Muscle layer of duodenum (tissue), 2 donors: ENCODE results near the gene TMEM259.

Experiments
- H3K27ac ChIP-seq: one replicate; pipeline ENCODE4 v1.7.0; 2013; ENCODE audit warnings: mild to moderate bottlenecking, low read length
- H3K27me3 ChIP-seq: one replicate; pipeline ENCODE4 v1.7.0; 2013; ENCODE audit warnings: low read depth, mild to moderate bottlenecking, control low read depth, low read length
- H3K36me3 ChIP-seq, 2 donors: one replicate each; pipeline ENCODE4 v1.7.0; 2013; ENCODE audit warnings: low read length in 2 of 2, control low read depth in 1 of 2, mild to moderate bottlenecking in 1 of 2; ENCODE audit not compliant: insufficient read depth in 2 of 2, control insufficient read depth in 1 of 2
- H3K4me1 ChIP-seq, 2 donors: one replicate each; pipeline ENCODE4 v1.7.0; 2013; ENCODE audit warnings: low read length in 2 of 2, mild to moderate bottlenecking in 2 of 2, control low read depth in 1 of 2, moderate library complexity in 1 of 2; ENCODE audit not compliant: insufficient read depth in 2 of 2, control insufficient read depth in 1 of 2
- H3K4me3 ChIP-seq, 2 donors: one replicate each; pipeline ENCODE4 v1.7.0; 2013; ENCODE audit warnings: low read length in 2 of 2, low read depth in 1 of 2, mild to moderate bottlenecking in 1 of 2
- H3K9me3 ChIP-seq, 2 donors: one replicate each; pipeline ENCODE4 v1.7.0; 2013; ENCODE audit warnings: low read length in 2 of 2, control low read depth in 1 of 2, mild to moderate bottlenecking in 1 of 2; ENCODE audit not compliant: control insufficient read depth in 1 of 2
- donor health status: healthy.

TMEM259 gene

DNA sequence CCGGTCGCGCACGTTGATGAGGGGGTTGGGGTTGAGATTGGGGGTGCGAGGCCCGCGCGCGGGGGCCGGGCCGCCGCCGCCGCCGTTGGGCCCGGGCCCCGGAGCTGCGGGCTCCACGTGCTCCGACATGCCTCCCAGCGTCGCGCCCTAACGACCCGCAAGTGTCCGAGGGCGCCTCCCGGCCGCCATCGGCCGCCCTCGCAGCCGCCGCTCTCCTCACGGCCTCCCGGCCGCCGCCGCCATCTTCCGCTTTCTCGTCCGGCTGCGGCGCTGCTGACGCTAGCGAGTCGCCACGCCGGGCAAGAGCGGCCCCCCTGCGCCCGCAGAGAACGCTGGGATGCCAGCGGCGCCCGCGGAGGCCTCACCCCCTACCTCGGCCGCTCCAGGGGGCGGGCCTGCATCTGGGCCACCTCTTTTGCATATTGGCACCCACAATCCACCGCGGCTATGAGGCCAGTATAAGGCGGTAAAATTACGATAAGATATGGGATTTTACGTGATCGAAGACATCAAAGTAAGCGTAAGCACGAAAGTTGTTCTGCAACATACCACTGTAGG is at the start of gene TMEM259:
Gene TMEM259 (minus strand): TSS at position 256 of the 558 bp plus-strand sequence. CDS start 127 bp downstream, at position 129.
- Histone ChIP-seq H3K36me3 (no peaks in the 10 kb centered on the region), H3K9me3 (no peaks in the 10 kb centered on the region), H3K27ac (peak within 1 kb of the TSS; percentile 93), H3K4me3 (peak within 1 kb of the TSS; percentile 83 to 94), H3K4me1 (peaks cover 11 to 46% of the 10 kb centered on the region in 2 donors), H3K27me3 (no peaks in the 10 kb centered on the region)

DNA sequence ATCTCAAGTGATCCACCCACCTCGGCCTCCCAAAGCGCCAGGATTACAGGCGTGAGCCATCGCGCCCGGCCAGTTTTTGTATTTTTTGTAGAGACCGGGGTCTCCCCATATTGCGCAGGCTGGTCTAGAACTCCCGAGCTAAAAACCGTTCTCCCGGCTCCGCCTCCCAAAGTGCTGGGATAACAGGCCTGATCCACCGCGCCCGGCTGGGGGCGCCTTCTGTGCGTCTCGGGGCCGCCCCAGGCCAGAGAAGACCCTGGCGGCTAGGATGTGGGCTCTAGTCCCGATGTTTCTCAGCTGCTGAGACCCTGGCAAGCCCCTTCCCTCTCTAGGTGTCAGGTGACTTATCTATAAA is 49.6 kb upstream of the TMEM259 start:
- H3K9me3 ChIP-seq: no peaks in the 10 kb centered on the region
- no peaks in the 10 kb centered on the region for H3K36me3 ChIP-seq
- H3K27me3 ChIP-seq: peaks cover 22% of the 10 kb centered on the region
- H3K27ac ChIP-seq: no peak overlapping the region
- H3K4me3 ChIP-seq: no peak overlapping the region
- peaks cover under 1 to 32% of the 10 kb centered on the region in 2 donors for H3K4me1 ChIP-seq

DNA sequence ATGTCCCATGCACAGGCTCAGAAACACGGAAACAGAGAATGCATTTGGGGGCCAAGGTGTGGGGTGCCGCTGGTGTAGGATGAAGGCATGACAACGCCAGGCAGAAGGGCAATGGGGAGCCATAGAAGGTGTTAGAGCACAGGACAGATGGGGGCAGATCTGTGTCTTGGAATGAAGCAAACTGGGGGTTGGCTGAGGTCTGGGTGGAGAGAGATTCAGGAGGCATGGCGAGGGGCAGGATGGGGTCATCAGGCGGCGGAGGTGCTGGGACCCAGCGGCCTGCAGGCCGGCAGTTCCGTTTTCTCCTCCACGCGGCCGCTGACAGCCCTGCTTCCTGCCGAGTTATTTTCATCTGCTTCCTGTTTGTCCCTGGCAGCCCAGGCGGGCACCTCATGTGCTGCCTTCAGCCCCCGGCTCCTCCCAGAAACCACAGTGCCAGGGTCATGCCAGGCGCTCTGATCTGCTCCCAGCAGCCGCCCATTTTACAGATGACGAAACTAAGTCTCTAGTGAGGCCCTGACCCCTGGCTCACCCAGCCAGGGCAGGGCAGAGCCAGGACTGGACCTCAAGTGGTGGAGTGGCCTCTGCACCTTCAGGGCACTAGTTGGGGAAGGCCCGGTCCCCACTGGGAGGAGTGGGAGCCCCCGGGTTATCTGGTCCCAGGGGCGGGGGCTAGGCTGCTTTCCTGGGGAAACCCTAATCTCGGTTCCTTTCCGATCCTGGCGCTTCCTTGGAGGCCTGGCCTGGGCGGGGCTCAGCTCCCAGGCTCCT is 48.3 kb upstream of the TMEM259 start:
- H3K27me3 ChIP-seq: peaks cover 26% of the 10 kb centered on the region
- H3K27ac ChIP-seq: no peak overlapping the region
- peak overlapping the region; percentile 39 to 59 for H3K4me3 ChIP-seq
- H3K36me3 ChIP-seq: no peaks in the 10 kb centered on the region
- H3K9me3 ChIP-seq: no peaks in the 10 kb centered on the region
- H3K4me1 ChIP-seq: peaks cover 0 to 44% of the 10 kb centered on the region in 2 donors

DNA sequence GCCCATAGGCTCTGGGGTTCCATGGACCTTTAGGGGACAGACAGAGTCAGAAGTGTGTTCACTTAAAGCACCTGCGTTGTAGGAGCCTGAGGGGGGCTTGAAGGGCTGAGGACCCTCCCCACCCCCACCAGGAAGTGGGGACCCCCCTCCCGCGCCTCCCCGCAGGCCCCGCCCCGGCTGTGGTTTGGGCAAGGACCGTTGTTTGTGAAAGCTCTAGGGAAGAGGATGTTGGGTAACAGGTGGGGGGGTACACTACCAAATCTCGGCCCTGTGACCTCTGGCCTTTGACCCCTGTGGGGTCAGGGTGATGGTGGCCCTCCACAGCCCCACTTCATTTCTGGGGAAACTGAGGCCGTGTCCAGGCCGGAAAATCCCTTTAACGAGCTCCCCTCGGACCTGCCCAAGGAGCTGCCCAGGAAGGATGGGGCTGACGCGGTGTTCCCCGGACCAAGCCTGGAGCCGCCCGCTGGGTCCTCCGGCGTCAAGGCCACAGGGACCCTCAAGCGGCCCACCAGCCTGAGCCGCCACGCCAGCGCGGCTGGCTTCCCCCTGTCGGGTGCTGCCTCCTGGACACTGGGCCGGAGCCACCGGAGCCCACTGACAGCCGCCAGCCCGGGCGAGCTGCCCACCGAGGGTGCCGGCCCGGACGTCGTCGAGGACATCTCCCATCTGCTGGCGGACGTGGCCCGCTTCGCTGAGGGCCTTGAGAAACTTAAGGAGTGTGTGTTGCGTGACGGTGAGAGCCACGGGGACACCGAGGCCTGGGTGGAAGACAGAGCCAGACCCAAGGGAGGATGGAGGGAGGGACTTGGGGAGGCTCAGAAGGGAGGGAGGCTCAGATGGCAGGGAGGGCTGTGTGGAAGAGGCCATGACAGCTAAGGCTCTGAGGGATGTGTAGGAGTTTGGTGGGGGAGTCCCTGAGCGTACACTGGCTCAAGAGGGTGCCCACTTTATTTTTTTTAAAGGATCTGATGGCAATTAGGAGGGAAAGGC is 47.4 kb upstream of the TMEM259 start:
- H3K36me3 ChIP-seq: no peaks in the 10 kb centered on the region
- peaks cover 0 to 44% of the 10 kb centered on the region in 2 donors for H3K4me1 ChIP-seq
- H3K27me3 ChIP-seq: peaks cover 26% of the 10 kb centered on the region
- no peak overlapping the region for H3K27ac ChIP-seq
- peaks cover 0 to 2% of the 10 kb centered on the region in 2 donors for H3K9me3 ChIP-seq
- H3K4me3 ChIP-seq: peak overlapping the region; percentile 39 to 59

DNA sequence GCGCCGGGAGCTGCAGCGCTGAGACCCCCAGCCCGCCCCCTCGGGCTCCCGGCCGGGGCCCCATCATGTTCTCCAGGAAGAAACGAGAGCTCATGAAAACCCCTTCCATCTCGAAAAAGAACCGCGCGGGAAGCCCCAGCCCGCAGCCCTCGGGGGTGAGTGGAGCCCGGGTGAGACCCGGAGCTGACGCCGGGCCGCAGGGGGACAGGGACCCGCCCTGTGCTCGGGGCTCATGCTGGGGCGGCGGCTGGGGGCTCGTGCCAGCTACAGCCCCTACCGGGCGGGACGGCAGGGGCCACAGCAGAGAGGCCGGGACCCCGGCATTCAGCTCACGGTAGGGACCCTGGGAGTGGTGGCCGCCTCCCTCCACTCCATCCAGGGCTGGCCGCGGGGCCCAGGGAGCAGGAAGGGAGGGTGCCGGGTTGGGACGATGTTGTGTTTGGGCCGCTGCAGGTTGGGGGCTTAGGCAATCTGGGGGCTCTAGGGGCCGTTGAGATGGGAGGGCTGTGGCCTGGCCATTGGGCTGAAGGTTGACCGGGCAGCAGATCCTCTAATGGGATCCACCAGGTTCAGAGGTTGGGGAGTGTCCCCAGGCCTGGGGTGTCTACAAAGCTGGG is 46.5 kb upstream of the TMEM259 start:
- Histone ChIP-seq H3K4me1 (peaks cover 0 to 44% of the 10 kb centered on the region in 2 donors), H3K27me3 (peaks cover 24% of the 10 kb centered on the region), H3K9me3 (peaks cover 0 to 2% of the 10 kb centered on the region in 2 donors), H3K4me3 (peak overlapping the region; percentile 7 to 59), H3K27ac (no peak overlapping the region), H3K36me3 (no peaks in the 10 kb centered on the region)

DNA sequence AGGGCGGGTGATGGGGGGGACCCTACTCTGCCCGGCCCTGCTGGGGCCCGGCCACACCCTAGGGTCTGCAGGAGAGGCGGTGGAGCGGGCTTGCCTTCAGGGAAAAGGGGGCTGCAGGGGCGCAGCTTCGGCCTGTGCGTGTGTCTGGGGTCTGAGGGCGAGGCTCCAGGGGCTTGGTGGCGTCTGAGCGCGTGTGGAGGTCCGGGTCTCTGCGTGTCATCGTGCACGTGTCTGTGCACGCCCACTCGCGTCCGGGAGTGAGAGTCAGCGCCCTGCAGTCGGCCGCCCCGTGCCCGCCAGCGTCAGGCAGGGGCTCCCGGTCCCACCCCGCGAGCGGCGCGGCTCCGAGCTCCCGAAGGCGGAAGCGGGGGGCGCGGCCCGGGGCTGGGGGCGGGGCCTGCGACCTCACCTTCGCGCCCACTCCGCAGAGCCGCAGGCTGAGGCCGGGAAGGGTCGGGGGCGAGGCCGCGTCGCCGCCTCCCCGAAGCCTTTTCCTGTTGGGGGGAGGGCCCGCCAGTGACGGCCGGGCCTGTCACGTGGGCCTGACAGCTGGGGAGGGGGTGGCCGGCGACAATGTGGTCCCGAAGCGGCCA is 45.9 kb upstream of the TMEM259 start, which contains the start of gene ARHGAP45:
Gene ARHGAP45 (plus strand): TSS at position 420 of the 593 bp plus-strand sequence. CDS start 239 bp downstream, outside the sequence.
- H3K9me3 ChIP-seq: peaks cover 0 to 2% of the 10 kb centered on the region in 2 donors
- H3K27me3 ChIP-seq: peaks cover 23% of the 10 kb centered on the region
- H3K36me3 ChIP-seq: no peaks in the 10 kb centered on the region
- peak within 1 kb of the TSS; percentile 7 to 59 for H3K4me3 ChIP-seq
- H3K4me1 ChIP-seq: peaks cover 0 to 44% of the 10 kb centered on the region in 2 donors
- H3K27ac ChIP-seq: no peak within 1 kb of the TSS

DNA sequence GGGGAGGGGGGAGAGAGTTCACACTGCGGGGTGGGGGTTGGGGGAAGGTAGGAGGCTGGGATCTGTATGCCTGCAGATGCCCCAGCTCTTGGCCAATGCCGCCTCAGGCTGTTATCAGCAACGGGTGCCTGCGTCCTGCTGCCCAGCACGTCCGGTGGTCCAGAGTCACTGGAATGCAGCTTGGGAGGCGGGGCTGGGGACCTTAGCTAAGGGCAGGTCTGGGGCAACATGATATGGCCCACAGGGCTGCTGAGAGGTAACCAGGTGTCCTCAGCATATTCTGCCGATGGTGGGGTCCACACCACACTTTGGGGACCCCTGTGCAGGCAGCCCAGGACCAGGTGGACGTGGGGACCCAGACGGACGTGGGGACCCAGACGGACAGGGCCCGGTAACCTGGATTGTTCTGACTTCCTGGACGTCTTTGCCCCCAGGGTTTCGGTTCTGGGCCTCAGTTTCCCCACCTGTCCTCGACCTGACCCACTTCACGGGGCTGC is 45.4 kb upstream of the TMEM259 start:
- Histone ChIP-seq H3K4me1 (peaks cover 0 to 39% of the 10 kb centered on the region in 2 donors), H3K4me3 (peak overlapping the region in 1 of 2 donors; percentile 59), H3K36me3 (no peaks in the 10 kb centered on the region), H3K9me3 (peaks cover 0 to 2% of the 10 kb centered on the region in 2 donors), H3K27me3 (peaks cover 23% of the 10 kb centered on the region), H3K27ac (no peak overlapping the region)

DNA sequence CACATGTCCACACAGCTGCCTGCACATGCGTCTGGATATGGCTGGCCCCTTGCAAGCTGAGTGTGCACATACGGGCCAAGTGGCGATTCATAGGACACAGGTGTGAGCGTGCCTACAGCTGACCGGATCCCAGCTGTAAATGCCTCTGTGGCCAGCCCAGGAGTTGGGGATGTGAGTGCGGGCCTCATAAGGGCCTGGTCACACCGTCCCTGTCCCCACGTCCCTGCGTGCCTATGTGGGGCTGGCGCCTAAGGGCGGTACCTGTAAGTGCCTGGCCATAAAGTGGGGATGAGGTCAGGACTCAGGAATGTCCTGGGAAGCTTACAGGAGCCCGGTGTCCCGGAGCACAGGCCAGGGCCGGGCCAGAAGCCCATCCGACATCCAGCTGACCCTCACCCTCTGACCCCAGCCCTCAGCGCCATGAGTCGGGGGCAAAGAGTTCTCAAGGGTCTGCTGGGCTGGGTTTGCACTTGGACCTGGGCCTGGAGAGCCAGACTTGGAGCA is 44.7 kb upstream of the TMEM259 start:
- peaks cover 0 to 36% of the 10 kb centered on the region in 2 donors for H3K4me1 ChIP-seq
- peaks cover 0 to 2% of the 10 kb centered on the region in 2 donors for H3K9me3 ChIP-seq
- H3K27me3 ChIP-seq: peaks cover 20% of the 10 kb centered on the region
- H3K27ac ChIP-seq: no peak overlapping the region
- no peaks in the 10 kb centered on the region for H3K36me3 ChIP-seq
- H3K4me3 ChIP-seq: no peak overlapping the region

DNA sequence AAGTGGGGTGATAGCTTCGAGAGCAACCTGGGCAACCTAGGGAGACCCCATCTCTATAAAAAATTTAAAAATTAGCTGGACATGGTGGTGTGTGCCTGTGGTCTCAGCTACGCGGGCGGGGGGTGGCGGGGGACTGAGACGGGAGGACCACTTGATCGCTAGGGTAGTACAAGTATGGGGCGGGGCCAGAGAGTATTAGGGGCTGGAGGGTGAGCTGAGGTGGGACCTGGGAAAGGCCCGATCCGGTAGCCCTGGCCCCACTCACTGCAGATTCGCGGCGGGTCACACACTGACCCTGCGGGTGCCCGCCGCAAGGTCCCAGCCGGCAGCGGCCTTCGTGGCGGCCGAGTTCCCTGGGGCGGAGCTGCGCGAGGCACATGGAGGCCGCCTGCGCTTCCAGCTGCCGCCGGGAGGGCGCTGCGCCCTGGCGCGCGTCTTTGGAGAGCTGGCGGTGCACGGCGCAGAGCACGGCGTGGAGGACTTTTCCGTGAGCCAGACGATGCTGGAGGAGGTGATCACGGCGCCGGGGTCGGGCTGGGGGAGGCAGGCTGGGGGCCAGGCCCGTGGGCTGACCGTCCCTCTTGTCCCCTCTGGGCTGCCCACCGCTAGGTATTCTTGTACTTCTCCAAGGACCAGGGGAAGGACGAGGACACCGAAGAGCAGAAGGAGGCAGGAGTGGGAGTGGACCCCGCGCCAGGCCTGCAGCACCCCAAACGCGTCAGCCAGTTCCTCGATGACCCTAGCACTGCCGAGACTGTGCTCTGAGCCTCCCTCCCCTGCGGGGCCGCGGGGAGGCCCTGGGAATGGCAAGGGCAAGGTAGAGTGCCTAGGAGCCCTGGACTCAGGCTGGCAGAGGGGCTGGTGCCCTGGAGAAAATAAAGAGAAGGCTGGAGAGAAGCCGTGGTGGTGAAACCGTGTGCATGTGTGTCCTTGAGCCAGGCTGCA is 44.0 kb upstream of the TMEM259 start:
- H3K9me3 ChIP-seq: peaks cover 0 to 2% of the 10 kb centered on the region in 2 donors
- no peaks in the 10 kb centered on the region for H3K36me3 ChIP-seq
- H3K27ac ChIP-seq: no peak overlapping the region
- no peak overlapping the region for H3K4me3 ChIP-seq
- H3K4me1 ChIP-seq: peaks cover 0 to 36% of the 10 kb centered on the region in 2 donors
- peaks cover 18% of the 10 kb centered on the region for H3K27me3 ChIP-seq
